ENCODE measurements around the gene CDKN2C. TPM values are rescaled to one million over a fixed set of nuclear protein-coding genes. Genes with fewer than 3 reads are reported as not detected.
"Not testable (repeated sequence)": the region's sequence is repeated elsewhere in the genome, so short reads cannot be mapped to it uniquely, and the experiment has no call there.

CDKN2C gene
- total and polyA plus RNA-seq, 2 experiments from 2014 or later: not detected

DNA sequence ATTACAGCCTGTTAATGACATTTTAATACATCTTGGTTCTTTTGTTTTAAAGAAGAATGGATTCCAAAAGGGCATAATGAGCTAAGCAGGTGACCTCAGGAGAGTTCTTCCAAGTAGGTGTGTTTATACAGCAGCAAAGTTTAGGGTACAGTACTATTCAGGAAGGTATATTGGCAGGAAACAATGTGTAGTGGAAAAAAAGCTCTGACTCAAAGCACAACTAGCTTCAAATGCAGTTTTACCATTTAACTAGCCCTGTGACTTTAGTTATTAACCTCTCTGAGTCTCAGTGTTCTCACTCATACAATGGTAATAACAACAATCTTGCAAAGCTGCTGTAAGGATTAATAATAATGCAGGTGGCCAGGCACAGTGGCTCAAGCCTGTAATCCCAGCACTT is 39.9 kb upstream of the CDKN2C start:
- TF ChIP-seq, protein P1, sequence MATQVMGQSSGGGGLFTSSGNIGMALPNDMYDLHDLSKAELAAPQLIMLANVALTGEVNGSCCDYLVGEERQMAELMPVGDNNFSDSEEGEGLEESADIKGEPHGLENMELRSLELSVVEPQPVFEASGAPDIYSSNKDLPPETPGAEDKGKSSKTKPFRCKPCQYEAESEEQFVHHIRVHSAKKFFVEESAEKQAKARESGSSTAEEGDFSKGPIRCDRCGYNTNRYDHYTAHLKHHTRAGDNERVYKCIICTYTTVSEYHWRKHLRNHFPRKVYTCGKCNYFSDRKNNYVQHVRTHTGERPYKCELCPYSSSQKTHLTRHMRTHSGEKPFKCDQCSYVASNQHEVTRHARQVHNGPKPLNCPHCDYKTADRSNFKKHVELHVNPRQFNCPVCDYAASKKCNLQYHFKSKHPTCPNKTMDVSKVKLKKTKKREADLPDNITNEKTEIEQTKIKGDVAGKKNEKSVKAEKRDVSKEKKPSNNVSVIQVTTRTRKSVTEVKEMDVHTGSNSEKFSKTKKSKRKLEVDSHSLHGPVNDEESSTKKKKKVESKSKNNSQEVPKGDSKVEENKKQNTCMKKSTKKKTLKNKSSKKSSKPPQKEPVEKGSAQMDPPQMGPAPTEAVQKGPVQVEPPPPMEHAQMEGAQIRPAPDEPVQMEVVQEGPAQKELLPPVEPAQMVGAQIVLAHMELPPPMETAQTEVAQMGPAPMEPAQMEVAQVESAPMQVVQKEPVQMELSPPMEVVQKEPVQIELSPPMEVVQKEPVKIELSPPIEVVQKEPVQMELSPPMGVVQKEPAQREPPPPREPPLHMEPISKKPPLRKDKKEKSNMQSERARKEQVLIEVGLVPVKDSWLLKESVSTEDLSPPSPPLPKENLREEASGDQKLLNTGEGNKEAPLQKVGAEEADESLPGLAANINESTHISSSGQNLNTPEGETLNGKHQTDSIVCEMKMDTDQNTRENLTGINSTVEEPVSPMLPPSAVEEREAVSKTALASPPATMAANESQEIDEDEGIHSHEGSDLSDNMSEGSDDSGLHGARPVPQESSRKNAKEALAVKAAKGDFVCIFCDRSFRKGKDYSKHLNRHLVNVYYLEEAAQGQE (IDR thresholded peaks at IDR 0.05; ENCODE audit: unreplicated experiment): no peak
- H3K27ac ChIP-seq (ENCODE audit: low read depth): peak overlapping the region; percentile 47; the same call in 1 of the 2 replicates
- Mint-ChIP-seq H3K36me3 (ENCODE audit: low read depth) (no peaks in the 10 kb centered on the region; the same call in 2 of the 3 replicates), H3K27ac (no peak overlapping the region), H3K27me3 (ENCODE audit: insufficient read depth, low read depth, poor library complexity) (no peaks in the 10 kb centered on the region), H3K4me1 (no peaks in the 10 kb centered on the region), H3K9me3 (no peaks in the 10 kb centered on the region), H3K4me3 (no peak overlapping the region)
- H4K20me1 ChIP-seq (replicated peaks; ENCODE audit: insufficient read depth): peaks cover 5% of the 10 kb centered on the region; the same call in 1 of the 2 replicates
- no peaks in the 10 kb centered on the region for H3K9me2 ChIP-seq (ENCODE audit: insufficient read depth)
- no peaks in the 10 kb centered on the region for H3K27me3 ChIP-seq (ENCODE audit: insufficient read depth)
- H3K4me3 ChIP-seq: no peak overlapping the region
- no peaks in the 10 kb centered on the region for H3K36me3 ChIP-seq (ENCODE audit: insufficient read depth)
- no peaks in the 10 kb centered on the region for H3F3A ChIP-seq (replicated peaks; ENCODE audit: low read depth)
- H2AFZ ChIP-seq: no peak overlapping the region
- peaks cover 49% of the 10 kb centered on the region for H3K79me2 ChIP-seq (replicated peaks; ENCODE audit: insufficient read depth)
- ATAC-seq (no peak), DNase-seq (ENCODE audit: low spot score) (no peak)
- no peaks in the 10 kb centered on the region for H3K4me1 ChIP-seq (ENCODE audit: insufficient read depth)
- no peak overlapping the region for H3K4me2 ChIP-seq

DNA sequence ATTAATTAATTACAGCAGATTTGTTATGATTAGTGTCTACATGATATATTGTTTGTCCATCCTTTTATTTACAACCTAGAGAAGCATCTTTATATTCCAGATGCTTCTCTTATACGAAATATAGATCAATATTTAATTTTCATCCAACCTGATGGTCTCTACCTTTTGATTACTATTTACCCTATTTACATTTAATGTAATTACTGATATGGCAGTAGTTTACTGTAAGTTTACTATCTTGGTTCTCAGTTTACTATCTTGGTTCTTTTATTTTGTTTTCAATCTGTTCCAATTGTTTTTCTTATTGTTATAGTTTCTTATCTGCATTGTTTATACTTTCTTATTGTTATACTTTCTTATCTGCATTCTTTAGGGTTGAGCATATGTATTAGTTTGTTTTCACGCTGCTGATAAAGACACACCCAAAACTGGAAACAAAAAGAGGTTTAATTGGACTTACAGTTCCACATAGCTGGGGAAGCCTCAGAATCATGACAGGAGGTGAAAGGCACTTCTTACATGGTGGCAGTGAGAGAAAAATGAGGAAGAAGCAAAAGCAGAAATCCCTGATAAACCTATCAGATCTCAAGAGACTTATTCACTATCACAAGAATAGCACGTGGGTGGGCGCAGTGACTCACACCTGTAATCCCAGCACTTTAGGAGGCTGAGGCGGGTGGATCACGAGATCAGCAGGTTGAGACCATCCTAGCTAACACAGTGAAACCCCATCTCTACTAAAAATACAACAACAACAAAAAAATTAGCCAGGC is 38.9 kb upstream of the CDKN2C start:
- TF ChIP-seq STAT1 (IDR thresholded peaks at IDR 0.05; ENCODE audit: unreplicated experiment): no peak
- TF ChIP-seq ZNF114 (CRISPR knock-in tag; IDR thresholded peaks at IDR 0.05): no peak
- Mint-ChIP-seq H3K4me1 (peaks cover 6% of the 10 kb centered on the region; the same call in 2 of the 3 replicates), H3K9me3 (no peaks in the 10 kb centered on the region), H3K27ac (no peak overlapping the region), H3K27me3 (ENCODE audit: insufficient read depth, low read depth, poor library complexity) (no peaks in the 10 kb centered on the region), H3K4me3 (no peak overlapping the region), H3K36me3 (ENCODE audit: low read depth) (no peaks in the 10 kb centered on the region; the same call in 2 of the 3 replicates)
- Histone ChIP-seq H3K36me3 (ENCODE audit: insufficient read depth) (no peaks in the 10 kb centered on the region), H4K20me1 (replicated peaks; ENCODE audit: insufficient read depth) (peaks cover 5% of the 10 kb centered on the region; the same call in 1 of the 2 replicates), H3K4me1 (ENCODE audit: insufficient read depth) (peaks cover 6% of the 10 kb centered on the region), H3F3A (replicated peaks; ENCODE audit: low read depth) (no peaks in the 10 kb centered on the region), H3K79me2 (replicated peaks; ENCODE audit: insufficient read depth) (peaks cover 49% of the 10 kb centered on the region), H3K4me2 (no peak overlapping the region), H3K27ac (ENCODE audit: low read depth) (no peak overlapping the region), H3K4me3 (no peak overlapping the region), H3K9me2 (ENCODE audit: insufficient read depth) (no peaks in the 10 kb centered on the region), H2AFZ (no peak overlapping the region), H3K27me3 (ENCODE audit: insufficient read depth) (no peaks in the 10 kb centered on the region)
- no peak for DNase-seq (ENCODE audit: low spot score)
- no peak for ATAC-seq

DNA sequence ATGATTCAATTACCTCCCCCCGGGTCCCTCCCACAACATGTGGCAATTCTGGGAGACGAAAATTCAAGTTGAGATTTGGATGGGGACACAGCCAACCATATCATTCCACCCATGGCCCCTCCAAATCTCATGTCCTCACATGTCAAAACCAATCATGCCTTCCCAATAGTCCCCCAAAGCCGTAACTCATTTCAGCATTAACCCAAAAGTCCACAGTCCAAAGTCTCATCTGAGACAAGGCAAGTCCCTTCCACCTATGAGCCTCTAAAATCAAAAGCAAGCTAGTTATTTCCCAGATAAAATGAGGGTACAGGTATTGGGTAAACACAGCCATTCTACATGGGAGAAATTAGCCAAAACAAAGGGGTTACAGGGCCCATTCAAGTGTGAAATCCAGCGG is 38.0 kb upstream of the CDKN2C start:
- H3K79me2 ChIP-seq (replicated peaks; ENCODE audit: insufficient read depth): peaks cover 53% of the 10 kb centered on the region
- not testable (repeated sequence) for H3K36me3 Mint-ChIP-seq (ENCODE audit: low read depth); H3K4me1 Mint-ChIP-seq; H3K4me1 ChIP-seq (ENCODE audit: insufficient read depth); H3K27ac ChIP-seq (ENCODE audit: low read depth); H2AFZ ChIP-seq; H3K4me3 Mint-ChIP-seq; H3K27ac Mint-ChIP-seq; H3K4me3 ChIP-seq; H3K27me3 Mint-ChIP-seq (ENCODE audit: insufficient read depth, low read depth, poor library complexity); ATAC-seq; H3K27me3 ChIP-seq (ENCODE audit: insufficient read depth); H3K4me2 ChIP-seq; H4K20me1 ChIP-seq (replicated peaks; ENCODE audit: insufficient read depth); H3F3A ChIP-seq (replicated peaks; ENCODE audit: low read depth); H3K9me3 Mint-ChIP-seq; DNase-seq (ENCODE audit: low spot score); H3K36me3 ChIP-seq (ENCODE audit: insufficient read depth); H3K9me2 ChIP-seq (ENCODE audit: insufficient read depth)

DNA sequence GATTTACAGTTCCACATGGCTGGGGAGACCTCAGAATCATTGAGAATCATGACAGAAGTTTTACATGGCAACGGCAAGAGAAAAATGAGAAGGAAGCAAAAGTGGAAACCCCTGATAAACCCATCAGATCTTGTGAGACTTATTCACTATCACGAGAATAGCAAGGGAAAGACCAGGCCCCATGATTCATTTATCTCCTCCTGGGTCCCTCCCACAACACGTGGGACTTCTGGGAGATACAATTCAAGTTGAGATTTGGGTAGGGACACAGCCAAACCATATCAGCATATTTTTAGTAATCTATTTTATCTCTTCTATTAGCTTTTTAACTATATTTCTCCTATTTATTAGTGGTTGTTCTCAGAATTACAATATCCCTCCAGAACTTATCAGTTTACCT is 36.3 kb upstream of the CDKN2C start:
- H3K36me3 ChIP-seq (ENCODE audit: insufficient read depth); H3K27me3 ChIP-seq (ENCODE audit: insufficient read depth); H3K27me3 Mint-ChIP-seq (ENCODE audit: insufficient read depth, low read depth, poor library complexity); H3K4me1 Mint-ChIP-seq; H4K20me1 ChIP-seq (replicated peaks; ENCODE audit: insufficient read depth); H3K27ac ChIP-seq (ENCODE audit: low read depth); H3K4me2 ChIP-seq; H3K4me3 ChIP-seq; H3K9me2 ChIP-seq (ENCODE audit: insufficient read depth); H3K4me1 ChIP-seq (ENCODE audit: insufficient read depth); H3K9me3 Mint-ChIP-seq; DNase-seq (ENCODE audit: low spot score); H3F3A ChIP-seq (replicated peaks; ENCODE audit: low read depth); ATAC-seq; H3K4me3 Mint-ChIP-seq; H3K27ac Mint-ChIP-seq; H2AFZ ChIP-seq; H3K36me3 Mint-ChIP-seq (ENCODE audit: low read depth): not testable (repeated sequence)
- peaks cover 52% of the 10 kb centered on the region for H3K79me2 ChIP-seq (replicated peaks; ENCODE audit: insufficient read depth)
